ENCODE results near the gene COX5A.

COX5A gene

DNA sequence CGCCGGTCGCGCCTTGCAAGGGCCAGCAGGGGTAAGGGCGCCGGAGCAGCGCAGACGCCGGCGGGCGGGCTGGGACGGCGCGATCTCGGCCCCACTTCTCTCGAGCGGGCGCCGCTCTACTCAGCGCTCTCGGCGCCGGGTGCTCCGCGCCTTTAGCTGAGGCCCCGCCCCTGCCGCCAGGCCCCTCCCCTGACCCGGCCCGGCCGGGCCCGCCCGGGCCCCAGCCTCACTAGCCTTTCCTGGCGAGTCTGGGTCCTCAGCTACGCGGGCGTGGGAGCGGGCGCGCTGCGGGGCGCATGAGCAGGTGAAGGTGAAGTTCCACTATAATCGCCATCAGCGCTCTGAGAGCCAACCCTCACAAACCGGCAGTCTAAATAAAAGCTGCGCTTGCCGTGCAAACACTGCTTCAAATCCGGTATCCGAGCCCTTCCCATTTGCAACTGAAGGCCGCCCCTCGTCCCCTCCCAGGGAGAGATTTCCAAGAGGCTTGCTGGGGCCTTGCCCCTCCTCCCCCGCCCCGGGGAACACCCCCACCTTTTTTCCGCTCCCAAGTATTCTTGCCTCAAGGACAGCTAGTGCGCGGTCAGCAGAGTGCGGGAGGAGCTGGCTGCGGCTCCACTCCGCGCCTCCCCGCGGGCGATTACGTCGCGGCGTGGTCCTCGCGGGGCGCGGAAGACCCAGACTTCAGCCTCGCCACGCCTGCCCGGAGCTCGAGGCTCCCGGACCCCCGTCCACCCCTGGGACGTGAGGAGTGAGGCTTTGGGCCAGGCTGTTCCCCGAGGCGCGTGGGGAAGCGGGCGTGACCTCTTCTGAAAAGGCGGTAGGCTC, 19.0 kb upstream of the COX5A start, which contains the start of gene RPP25:
RPP25 (minus strand) TSS at position 125 of the 828 bp plus-strand sequence. CDS start 189 bp downstream, outside the sequence.
- Histone ChIP-seq H3K14ac (ENCODE audit: low read length in 2 of 2) (peak within 1 kb of the TSS in 1 of 2 experiments; percentile 95), H4K8ac (ENCODE audit: low read length) (peak within 1 kb of the TSS; percentile 82), H2BK12ac (ENCODE audit: low read length in 2 of 2) (peak within 1 kb of the TSS in 1 of 2 experiments; percentile 93), H3K36me3 (ENCODE audit: control insufficient read depth in 1 of 2, insufficient read depth in 2 of 2, low read depth in 1 of 2, low read length in 2 of 2) (no peaks in the 10 kb centered on the region), H2BK5ac (ENCODE audit: low read depth, low read length, poor library complexity, severe bottlenecking) (no peak within 1 kb of the TSS), H3K4ac (ENCODE audit: low read depth in 1 of 2, low read length in 2 of 2) (peak within 1 kb of the TSS; percentile 84 to 92), H2AFZ (ENCODE audit: low read depth, low read length) (peak within 1 kb of the TSS; percentile 83), H4K91ac (ENCODE audit: low read length) (peak within 1 kb of the TSS; percentile 65), H2BK15ac (ENCODE audit: low read depth, poor library complexity, severe bottlenecking) (peak within 1 kb of the TSS; percentile 96), H2AK5ac (ENCODE audit: low read length, severe bottlenecking) (no peak within 1 kb of the TSS), H3K4me2 (ENCODE audit: low read length, poor library complexity, severe bottlenecking) (peak within 1 kb of the TSS; percentile 97), H3K18ac (ENCODE audit: low read depth in 1 of 2, low read length in 2 of 2) (peak within 1 kb of the TSS; percentile 94), H3K27me3 (ENCODE audit: control insufficient read depth in 1 of 2, insufficient read depth in 1 of 2, low read length in 2 of 2) (peaks cover 8 to 51% of the 10 kb centered on the region in 2 experiments), H3K9me3 (ENCODE audit: control insufficient read depth, low read length) (no peaks in the 10 kb centered on the region), H3K27ac (ENCODE audit: low read length, poor library complexity, severe bottlenecking) (no peak within 1 kb of the TSS), H3K23ac (ENCODE audit: low read length in 2 of 2) (peak within 1 kb of the TSS in 1 of 2 experiments; percentile 85), H3K79me1 (replicated peaks; ENCODE audit: low read length, poor library complexity, severe bottlenecking) (no peaks in the 10 kb centered on the region), H2BK120ac (ENCODE audit: low read depth, low read length) (peak within 1 kb of the TSS; percentile 52), H3K9ac (ENCODE audit: low read length) (peak within 1 kb of the TSS; percentile 85), H3K4me1 (ENCODE audit: control insufficient read depth, insufficient read depth, low read depth, low read length) (peaks cover 33% of the 10 kb centered on the region), H3K4me3 (ENCODE audit: insufficient read depth in 1 of 2, low read depth in 1 of 2, low read length in 2 of 2) (peak within 1 kb of the TSS; percentile 57 to 70)
- WGBS = under 1% methylated on average over 76 of the region's 83 CpGs
- DNase-seq = peak; percentile 89

DNA sequence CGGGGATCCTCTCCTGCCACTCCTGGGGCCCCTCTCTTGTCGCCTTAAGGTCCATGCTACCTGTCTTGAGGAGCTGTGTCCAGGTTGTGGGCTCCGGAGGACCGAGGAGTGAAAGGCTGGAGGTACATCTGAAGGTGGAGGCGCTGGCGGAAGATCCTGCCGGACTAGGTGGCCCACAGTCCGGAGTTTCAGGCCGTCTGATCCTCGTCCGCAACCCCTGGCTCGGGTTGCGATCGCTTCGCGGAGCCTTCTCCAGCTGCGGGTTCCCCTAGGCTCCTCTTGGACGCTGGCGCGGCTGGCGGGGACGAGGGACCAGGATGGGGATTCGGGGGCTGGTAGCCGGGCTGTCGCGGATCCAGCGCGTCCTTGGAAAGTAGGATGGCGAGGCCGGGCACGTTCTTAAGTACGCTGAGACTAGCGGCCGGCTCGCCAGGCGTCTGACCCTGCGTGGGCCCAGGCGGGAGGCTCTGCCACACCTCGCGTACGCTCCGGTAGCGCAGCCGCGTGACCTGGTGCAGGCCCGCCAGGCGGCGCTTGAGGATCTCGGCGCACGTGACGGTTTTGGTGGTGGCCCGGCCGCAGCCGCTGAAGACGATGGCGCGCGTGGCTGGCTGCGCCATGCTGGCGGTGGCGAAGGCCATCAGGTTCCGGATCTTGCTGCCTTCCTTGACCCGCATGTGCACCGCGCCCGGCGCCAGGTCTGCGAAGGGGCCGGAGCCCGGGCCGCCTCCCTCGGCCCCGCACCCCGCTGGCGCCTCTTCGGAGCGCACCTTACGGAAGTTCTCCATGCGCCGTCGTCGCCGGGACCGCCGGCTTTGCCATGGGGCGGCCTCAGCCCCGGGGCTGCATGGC, 18.1 kb upstream of the COX5A start:
- WGBS = 9% methylated on average over 56 of the region's 88 CpGs
- peak overlapping the region in 1 of 2 experiments; percentile 29 for H2BK12ac ChIP-seq (ENCODE audit: low read length in 2 of 2)
- peak overlapping the region; percentile 96 for H2BK15ac ChIP-seq (ENCODE audit: low read depth, poor library complexity, severe bottlenecking)
- no peaks in the 10 kb centered on the region for H3K79me1 ChIP-seq (replicated peaks; ENCODE audit: low read length, poor library complexity, severe bottlenecking)
- peak overlapping the region; percentile 97 for H3K4me2 ChIP-seq (ENCODE audit: low read length, poor library complexity, severe bottlenecking)
- H3K27ac ChIP-seq (ENCODE audit: low read length, poor library complexity, severe bottlenecking) = no peak overlapping the region
- no peaks in the 10 kb centered on the region for H3K36me3 ChIP-seq (ENCODE audit: control insufficient read depth in 1 of 2, insufficient read depth in 2 of 2, low read depth in 1 of 2, low read length in 2 of 2)
- peaks cover 8 to 51% of the 10 kb centered on the region in 2 experiments for H3K27me3 ChIP-seq (ENCODE audit: control insufficient read depth in 1 of 2, insufficient read depth in 1 of 2, low read length in 2 of 2)
- peak overlapping the region; percentile 91 to 94 for H3K18ac ChIP-seq (ENCODE audit: low read depth in 1 of 2, low read length in 2 of 2)
- H2BK5ac ChIP-seq (ENCODE audit: low read depth, low read length, poor library complexity, severe bottlenecking) = no peak overlapping the region
- H2BK120ac ChIP-seq (ENCODE audit: low read depth, low read length) = peak overlapping the region; percentile 52
- H4K91ac ChIP-seq (ENCODE audit: low read length) = peak overlapping the region; percentile 65
- peak overlapping the region; percentile 78 to 84 for H3K4ac ChIP-seq (ENCODE audit: low read depth in 1 of 2, low read length in 2 of 2)
- H3K9me3 ChIP-seq (ENCODE audit: control insufficient read depth, low read length) = no peaks in the 10 kb centered on the region
- H3K23ac ChIP-seq (ENCODE audit: low read length in 2 of 2) = peak overlapping the region in 1 of 2 experiments; percentile 29
- peak overlapping the region; percentile 85 for H3K9ac ChIP-seq (ENCODE audit: low read length)
- H4K8ac ChIP-seq (ENCODE audit: low read length) = peak overlapping the region; percentile 82
- no peak overlapping the region for H2AK5ac ChIP-seq (ENCODE audit: low read length, severe bottlenecking)
- peak overlapping the region in 1 of 2 experiments; percentile 93 for H3K14ac ChIP-seq (ENCODE audit: low read length in 2 of 2)
- peak overlapping the region; percentile 83 for H2AFZ ChIP-seq (ENCODE audit: low read depth, low read length)
- H3K4me3 ChIP-seq (ENCODE audit: insufficient read depth in 1 of 2, low read depth in 1 of 2, low read length in 2 of 2) = peak overlapping the region; percentile 57 to 70
- peak; percentile 80 for DNase-seq
- peaks cover 33% of the 10 kb centered on the region for H3K4me1 ChIP-seq (ENCODE audit: control insufficient read depth, insufficient read depth, low read depth, low read length)

DNA sequence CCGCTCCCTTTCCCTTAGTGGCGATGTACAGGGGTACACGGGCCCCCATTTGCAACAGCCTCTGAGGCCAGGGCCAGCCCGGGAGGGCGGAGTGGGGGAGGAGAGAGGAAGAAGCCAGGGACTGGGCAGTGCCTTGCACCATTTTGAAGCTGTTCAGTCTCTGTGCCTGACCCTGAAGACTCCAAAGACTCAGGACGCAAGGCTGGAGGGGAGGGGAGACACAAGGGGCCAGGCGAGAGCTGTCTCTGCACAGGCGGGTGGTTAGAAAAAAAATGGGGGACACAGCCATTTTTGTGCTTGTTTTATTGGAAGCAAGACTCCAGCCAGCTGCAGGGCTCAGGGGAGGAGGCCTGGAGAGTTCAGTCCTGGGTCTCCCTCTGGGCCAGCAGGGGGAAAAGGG, 17.1 kb upstream of the COX5A start:
- Histone ChIP-seq H3K4ac (ENCODE audit: low read depth in 1 of 2, low read length in 2 of 2) (peak overlapping the region; percentile 20 to 55), H3K79me1 (replicated peaks; ENCODE audit: low read length, poor library complexity, severe bottlenecking) (no peaks in the 10 kb centered on the region), H2BK15ac (ENCODE audit: low read depth, poor library complexity, severe bottlenecking) (no peak overlapping the region), H3K9me3 (ENCODE audit: control insufficient read depth, low read length) (no peaks in the 10 kb centered on the region), H3K4me1 (ENCODE audit: control insufficient read depth, insufficient read depth, low read depth, low read length) (peaks cover 33% of the 10 kb centered on the region), H2AK5ac (ENCODE audit: low read length, severe bottlenecking) (no peak overlapping the region), H3K36me3 (ENCODE audit: control insufficient read depth in 1 of 2, insufficient read depth in 2 of 2, low read depth in 1 of 2, low read length in 2 of 2) (no peaks in the 10 kb centered on the region), H4K91ac (ENCODE audit: low read length) (peak overlapping the region; percentile 86), H2BK120ac (ENCODE audit: low read depth, low read length) (peak overlapping the region; percentile 50), H2BK12ac (ENCODE audit: low read length in 2 of 2) (peak overlapping the region in 1 of 2 experiments; percentile 94), H4K8ac (ENCODE audit: low read length) (peak overlapping the region; percentile 66), H3K27ac (ENCODE audit: low read length, poor library complexity, severe bottlenecking) (no peak overlapping the region), H3K14ac (ENCODE audit: low read length in 2 of 2) (peak overlapping the region in 1 of 2 experiments; percentile 68), H3K18ac (ENCODE audit: low read depth in 1 of 2, low read length in 2 of 2) (peak overlapping the region; percentile 72 to 88), H3K4me3 (ENCODE audit: insufficient read depth in 1 of 2, low read depth in 1 of 2, low read length in 2 of 2) (peak overlapping the region in 1 of 2 experiments; percentile 70), H2AFZ (ENCODE audit: low read depth, low read length) (no peak overlapping the region), H2BK5ac (ENCODE audit: low read depth, low read length, poor library complexity, severe bottlenecking) (no peak overlapping the region), H3K4me2 (ENCODE audit: low read length, poor library complexity, severe bottlenecking) (no peak overlapping the region), H3K9ac (ENCODE audit: low read length) (peak overlapping the region; percentile 85), H3K23ac (ENCODE audit: low read length in 2 of 2) (no peak overlapping the region), H3K27me3 (ENCODE audit: control insufficient read depth in 1 of 2, insufficient read depth in 1 of 2, low read length in 2 of 2) (peaks cover 8 to 46% of the 10 kb centered on the region in 2 experiments)
- 42% methylated on average over 8 of the region's 8 CpGs for WGBS
- peak; percentile 31 for DNase-seq

All from mesenchymal stem cell (in vitro differentiated cells and primary cell).